Right lung (tissue), 5 donors: Measurements from ENCODE around the gene ARHGAP15. TPM values are rescaled to one million over a fixed set of nuclear protein-coding genes. Genes with fewer than 3 reads are reported as not detected.

Experiments used
- DNase-seq, 2 donors: peaks; one replicate each; pipeline ENCODE4 v3.0.0-alpha.2; 2013
- polyA plus RNA-seq, 5 donors: library from polyadenylated mRNA; unstranded; fragments of 120-200 nt; gene quantifications; one replicate each; pipeline versions ENCODE4 v1.2.1 to v1.2.3, GENCODE V29; 2013; ENCODE audit warnings: inconsistent platforms in 1 of 5, low replicate concordance in 1 of 5; ENCODE audit not compliant: insufficient read length in 5 of 5, insufficient read depth in 1 of 5

The ARHGAP15 gene
- polyA plus RNA-seq, 5 donors: 27.6 to 49.7 (median 35.1) TPM

DNA sequence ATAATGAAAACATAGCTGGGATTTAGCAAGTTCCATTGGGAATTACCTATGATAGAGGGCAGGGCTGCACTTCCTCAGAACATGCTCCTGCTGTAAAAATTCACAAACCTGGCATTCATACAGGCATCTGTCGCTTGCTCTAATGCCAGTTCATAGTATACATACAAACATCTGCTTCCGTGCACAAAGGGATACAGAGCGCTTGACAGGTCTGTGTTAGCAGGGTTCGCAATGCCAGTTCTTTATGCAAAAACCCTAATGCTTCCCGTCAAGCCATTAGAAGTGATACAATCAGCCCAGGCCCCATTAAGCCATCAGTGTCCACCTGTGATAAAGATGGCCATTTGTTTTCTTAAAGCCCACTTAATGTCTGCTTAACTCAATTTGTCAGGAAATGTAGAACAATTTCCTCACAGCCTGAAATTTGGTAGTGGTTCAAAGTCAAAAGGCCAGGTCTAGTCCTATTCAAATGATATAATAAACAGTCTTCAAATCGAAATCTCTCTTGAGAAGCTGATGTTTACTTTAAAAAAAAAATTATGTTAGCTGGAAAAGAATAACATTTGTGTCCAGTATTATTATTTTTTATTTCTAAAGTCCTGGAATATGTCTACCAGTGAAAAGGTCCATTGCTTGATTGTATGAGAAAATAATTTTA is 556.3 kb downstream of the ARHGAP15 start:
- DNase-seq: no peak

DNA sequence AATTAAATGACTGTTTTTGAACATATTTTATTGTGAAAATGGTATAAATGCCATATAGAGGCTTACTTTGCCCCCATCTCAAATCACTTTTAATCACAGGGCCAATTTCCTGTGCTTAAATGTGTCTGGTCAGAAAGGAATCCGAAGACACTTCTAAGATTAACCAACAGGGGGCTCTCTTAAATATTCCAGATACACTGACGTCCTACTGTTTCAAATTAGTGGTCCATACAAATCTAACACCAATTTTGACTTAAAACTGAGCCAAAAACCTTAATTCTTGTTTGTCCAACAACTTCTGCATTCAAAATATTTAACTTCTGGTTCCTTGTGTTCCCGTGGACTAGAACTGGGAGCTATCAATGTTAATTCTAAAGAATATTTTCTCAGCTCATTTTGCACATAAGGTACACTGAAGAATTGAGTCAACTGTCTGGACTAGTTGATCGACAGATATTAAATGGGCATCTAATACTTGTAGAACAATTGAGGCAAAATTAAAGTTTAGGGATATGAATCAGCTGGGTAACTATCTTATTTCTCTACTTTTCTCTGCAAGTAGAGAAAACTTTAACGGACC is 557.5 kb downstream of the ARHGAP15 start:
- DNase-seq: no peak

- no peak for DNase-seq
Observed at GRCh38 chr2:143688248-143688647, 559.0 kb downstream of the ARHGAP15 start.

DNA sequence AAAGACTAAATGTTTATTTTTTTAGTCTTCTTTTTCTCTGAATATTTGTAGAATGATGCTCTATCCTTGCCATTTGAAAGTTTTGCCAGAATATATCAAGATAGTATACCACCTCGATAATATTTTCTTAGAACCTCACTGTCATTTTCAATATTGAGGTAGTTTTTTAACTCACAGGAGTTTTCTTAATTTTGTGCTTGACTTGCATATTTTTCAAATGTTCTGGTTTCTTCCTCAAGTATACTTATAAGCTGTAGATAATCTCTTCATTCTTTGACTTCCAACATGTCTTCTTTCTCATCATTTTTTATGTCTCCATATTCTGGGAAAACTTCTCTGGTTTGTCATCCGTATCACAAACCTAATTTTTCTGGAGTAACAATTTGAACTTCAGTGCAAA is 559.6 kb downstream of the ARHGAP15 start:
- no peak for DNase-seq

GRCh38 chr2:143689541-143689940 is 560.3 kb downstream of the ARHGAP15 start:
- DNase-seq: no peak

- no peak for DNase-seq
Observed at GRCh38 chr2:143690235-143690634, 561.0 kb downstream of the ARHGAP15 start.

- peak in 1 of 2 donors; percentile 32 for DNase-seq
Observed at GRCh38 chr2:143691121-143691520, 561.9 kb downstream of the ARHGAP15 start.

- no peak for DNase-seq
Observed at GRCh38 chr2:143692162-143692561, 562.9 kb downstream of the ARHGAP15 start.

DNA sequence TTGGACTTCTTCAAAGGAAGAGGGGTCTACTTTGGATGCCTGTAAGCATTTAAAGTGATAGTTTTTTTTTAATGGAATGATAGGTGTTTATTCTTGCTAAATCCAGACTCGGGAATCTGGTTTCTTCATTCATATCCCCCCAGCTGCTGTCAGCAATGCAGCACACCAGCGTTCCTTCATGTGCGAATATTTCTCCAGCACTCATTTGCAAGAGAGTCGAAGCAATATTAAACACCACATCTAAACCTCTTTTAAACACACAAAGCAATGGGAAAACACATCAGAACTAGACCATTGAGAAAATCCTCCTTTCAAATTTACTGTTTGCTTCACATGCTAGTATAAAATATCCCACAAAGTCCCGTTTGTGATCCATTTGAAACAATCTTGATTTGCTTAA is 563.7 kb downstream of the ARHGAP15 start:
- no peak for DNase-seq

- DNase-seq: no peak
Observed at GRCh38 chr2:143694335-143694734, 565.1 kb downstream of the ARHGAP15 start.

DNA sequence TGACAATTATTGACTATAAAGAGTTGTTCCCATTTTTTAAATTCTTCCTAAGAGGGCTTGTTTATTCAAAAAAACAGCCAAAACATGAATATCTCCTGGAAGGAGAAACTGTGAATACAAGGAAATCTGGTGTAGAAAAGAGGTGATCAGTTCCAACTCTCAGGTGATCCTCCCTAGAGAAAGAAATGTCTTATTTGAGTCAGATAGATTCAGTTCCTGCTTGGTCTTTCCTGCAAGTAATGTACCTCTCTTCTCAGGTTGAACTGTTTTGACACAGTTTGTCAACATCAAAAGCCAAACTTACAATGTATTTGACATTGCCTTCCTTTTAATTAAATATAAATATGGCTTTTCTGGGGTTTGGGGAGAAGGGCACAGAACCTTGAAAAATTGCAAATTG is 567.4 kb downstream of the ARHGAP15 start:
- DNase-seq: no peak

GRCh38 chr2:143697744-143698143 is 568.5 kb downstream of the ARHGAP15 start:
- no peak for DNase-seq

DNA sequence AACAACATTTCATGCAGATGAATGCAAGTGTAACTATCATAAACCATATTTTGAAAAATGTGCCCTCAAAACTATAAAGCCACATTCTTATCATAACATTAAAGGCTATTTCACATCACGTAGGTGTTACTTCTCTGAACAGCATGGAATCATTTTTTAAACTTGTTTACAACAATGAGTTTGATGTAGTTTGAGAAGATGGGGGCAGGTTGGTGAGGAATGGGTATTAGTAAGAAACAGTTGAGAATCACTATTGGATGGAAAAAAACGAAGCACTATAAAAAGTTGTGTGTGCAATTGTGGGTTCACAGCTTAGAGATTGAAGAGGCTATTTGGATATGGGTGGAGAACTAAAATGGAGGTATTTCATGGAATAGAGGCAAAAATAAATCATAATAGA is 569.1 kb downstream of the ARHGAP15 start:
- no peak for DNase-seq

- no peak for DNase-seq
Observed at GRCh38 chr2:143698888-143699570, 569.8 kb downstream of the ARHGAP15 start.

DNA sequence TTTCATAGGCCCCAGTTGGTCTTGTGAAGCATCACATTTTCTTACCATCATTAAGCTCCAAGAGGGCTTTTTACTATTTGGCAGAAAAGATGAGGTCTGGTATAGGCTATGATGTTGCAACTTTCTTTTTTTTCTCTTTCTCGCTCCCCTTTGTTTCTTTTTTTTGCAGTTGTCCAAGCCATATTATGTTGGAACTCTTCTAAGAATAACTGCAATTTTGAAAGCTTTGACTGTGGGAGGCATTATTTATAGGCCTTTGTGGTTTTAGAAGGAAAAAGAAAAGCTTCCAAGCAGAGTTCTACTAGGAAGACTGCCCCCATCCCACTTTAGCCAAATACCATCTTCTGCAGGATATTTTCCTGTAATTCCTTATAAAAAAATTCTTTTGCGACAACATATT is 571.6 kb downstream of the ARHGAP15 start:
- DNase-seq: no peak

- DNase-seq: no peak
Observed at GRCh38 chr2:143701785-143702184, 572.6 kb downstream of the ARHGAP15 start.

DNA sequence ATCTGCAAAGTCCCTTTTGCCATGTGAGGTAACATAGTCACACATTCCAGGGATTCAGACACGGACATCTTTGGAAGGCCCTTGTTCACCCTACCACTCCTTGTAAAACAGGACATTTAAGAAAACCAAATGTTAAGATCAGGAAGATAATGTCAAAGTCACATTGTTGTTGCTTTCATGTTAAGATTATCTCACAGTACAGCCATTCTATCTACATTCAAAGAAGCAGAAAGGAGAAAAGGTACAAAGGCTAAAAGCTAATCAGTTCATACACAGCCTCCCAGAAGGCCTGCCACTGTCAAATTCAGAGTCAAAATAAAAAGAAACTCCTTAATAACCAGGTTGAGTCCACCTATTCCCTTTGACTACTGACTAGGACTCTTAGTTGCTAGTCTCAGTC is 573.7 kb downstream of the ARHGAP15 start:
- no peak for DNase-seq

DNA sequence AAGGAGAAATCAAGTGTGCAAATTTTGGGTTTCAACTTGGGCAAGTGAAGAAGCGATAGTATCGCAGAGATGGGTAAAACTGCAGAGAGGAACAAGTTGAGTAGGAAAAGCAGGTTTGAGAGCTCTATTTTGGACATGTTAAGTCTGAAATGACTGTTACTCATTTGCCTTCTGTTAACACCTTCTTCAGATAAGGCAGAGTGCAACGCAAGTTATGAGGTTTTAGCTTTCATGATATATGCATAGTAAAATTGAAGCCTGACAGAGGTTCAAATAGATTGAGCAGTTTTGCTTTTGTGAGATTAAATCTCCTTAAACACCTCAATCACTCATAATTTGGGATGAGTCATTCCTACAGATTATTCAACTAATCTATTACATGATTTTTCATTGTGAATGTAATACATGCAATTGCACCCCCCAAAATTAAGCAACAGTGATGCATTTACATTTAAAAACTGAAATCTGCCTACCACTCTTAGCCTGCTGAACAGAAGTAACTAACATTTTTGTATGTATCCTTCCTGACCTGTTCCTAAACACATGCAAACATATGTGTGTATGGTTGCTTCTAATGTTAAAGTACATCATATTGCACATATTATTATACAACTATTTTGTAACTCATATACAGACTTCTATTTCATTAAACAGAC is 575.4 kb downstream of the ARHGAP15 start:
- DNase-seq: no peak

DNA sequence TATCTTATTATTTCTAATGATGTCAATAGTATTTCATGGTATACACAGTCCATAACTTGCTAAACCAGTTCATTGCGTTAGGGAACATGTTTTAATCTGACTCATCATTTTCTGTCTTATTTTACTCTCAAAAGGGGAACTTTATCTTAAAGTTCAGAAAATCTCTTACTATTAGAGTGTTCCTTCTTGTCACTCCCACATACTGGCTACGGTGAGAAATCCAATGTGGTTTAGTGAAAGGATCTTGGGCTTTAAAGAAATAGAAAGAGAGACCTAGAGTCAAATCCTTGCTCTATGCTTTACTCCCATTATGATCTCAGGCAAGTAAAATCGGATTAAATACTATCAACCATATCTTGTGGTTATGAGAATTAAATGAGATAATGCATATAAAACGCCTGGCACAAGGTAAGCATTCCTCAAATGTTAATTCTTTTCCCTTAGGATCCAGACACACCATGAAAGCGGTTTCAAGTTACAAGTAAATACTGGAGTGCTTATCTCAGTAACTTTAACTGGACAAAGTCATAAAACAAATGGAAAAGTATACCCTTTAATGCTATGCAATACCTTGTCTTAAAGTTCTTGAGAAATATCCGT is 576.0 kb downstream of the ARHGAP15 start:
- DNase-seq: no peak

- DNase-seq: peak; percentile 78 to 80
Observed at GRCh38 chr2:143706354-143706753, 577.1 kb downstream of the ARHGAP15 start.

DNA sequence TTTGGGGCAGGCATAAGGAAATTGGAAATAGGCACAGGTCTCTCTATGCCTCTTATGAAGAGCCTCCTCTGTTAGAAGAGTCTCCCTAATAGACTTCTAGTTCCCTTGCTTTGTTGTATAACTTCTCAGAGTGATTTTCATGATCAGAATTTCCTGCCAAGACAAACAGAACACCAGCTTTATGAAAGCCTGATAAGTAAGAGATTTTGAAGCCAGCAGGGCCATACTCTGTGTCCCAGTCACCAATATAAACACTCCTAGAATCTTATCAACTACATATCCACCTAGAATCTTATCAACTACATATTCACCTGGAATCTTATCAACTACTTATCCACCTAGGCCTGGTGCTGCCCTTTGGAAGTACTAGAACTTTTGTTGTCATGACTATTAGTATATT is 579.5 kb downstream of the ARHGAP15 start:
- DNase-seq: no peak

- DNase-seq: no peak
Observed at GRCh38 chr2:143710196-143710595, 581.0 kb downstream of the ARHGAP15 start.
